CD1c-positive myeloid dendritic cell (primary cell): ENCODE results near the gene DCLK1.
"Not testable (repeated sequence)": the region's sequence is repeated elsewhere in the genome, so short reads cannot be mapped to it uniquely, and the experiment has no call there.

ENCODE experiments used
- DNase-seq: peaks from one replicate; pipeline ENCODE4 v3.0.0-alpha.2; 2016; ENCODE audit errors: extremely low spot score

The DCLK1 gene

DNA sequence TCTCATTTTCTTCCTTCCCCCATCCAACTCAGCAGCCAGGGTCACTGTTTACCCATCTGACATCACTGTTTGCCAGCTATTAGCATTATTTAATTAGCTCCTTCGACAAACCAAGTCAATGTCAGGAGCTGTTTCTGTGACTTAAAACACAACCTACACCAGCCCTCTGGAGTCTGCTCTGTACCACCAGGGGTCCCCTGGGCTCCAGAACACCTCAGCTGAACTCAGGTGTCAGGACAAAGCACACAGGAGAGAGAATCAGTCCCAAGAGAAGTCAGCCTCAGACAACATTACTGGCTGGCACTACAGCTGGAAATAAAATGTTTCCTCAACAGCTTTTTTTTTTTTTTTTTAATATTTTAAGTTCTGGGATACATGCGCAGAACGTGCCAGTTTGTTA, 45.1 kb downstream of the DCLK1 start:
- no peak for DNase-seq

GRCh38 chr13:36084131-36084530, 47.1 kb downstream of the DCLK1 start:
- DNase-seq = no peak

DNA sequence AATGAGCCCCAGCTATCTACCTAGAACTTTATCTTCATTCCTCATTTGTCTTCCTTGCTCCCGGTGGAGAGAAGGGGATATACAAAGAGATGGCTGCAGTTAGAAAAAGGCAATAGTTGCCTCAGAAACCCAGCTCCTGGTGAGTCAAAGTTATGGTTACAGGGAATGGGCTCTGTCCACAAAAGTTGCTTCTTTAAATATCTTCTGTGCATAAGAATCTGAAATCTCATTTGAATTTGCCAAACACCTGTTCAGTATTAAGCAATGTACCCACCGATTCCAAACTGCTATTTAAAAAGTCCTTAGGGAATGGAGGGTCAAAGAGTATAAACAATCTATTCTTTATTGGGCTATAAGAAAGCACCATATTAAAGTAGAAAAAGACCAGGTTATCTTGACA, 48.4 kb downstream of the DCLK1 start:
- DNase-seq = no peak

- no peak for DNase-seq
These were observed 48.8 kb downstream of the DCLK1 start for GRCh38 chr13:36082396-36082795.

DNA sequence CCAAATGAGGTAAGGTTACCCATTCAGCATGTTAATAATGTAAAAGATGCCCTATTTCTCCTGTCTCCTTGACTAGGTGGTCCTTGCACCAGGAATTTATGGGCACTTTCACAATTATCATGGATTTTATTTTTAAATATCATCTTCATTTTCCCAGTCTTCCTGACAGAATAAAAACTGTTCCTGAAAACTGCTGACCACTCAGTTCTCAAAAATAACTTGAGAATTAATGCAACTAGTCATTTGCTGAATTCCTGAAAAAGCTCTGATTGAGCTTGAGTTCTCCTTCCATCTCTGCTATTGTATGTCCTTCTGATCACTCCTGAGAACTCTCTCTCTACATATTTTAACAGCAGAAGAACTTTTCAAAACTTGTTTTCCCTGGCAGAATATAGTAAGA, 55.0 kb downstream of the DCLK1 start:
- no peak for DNase-seq

GRCh38 chr13:36074659-36075058, 56.5 kb downstream of the DCLK1 start:
- DNase-seq = no peak

DNA sequence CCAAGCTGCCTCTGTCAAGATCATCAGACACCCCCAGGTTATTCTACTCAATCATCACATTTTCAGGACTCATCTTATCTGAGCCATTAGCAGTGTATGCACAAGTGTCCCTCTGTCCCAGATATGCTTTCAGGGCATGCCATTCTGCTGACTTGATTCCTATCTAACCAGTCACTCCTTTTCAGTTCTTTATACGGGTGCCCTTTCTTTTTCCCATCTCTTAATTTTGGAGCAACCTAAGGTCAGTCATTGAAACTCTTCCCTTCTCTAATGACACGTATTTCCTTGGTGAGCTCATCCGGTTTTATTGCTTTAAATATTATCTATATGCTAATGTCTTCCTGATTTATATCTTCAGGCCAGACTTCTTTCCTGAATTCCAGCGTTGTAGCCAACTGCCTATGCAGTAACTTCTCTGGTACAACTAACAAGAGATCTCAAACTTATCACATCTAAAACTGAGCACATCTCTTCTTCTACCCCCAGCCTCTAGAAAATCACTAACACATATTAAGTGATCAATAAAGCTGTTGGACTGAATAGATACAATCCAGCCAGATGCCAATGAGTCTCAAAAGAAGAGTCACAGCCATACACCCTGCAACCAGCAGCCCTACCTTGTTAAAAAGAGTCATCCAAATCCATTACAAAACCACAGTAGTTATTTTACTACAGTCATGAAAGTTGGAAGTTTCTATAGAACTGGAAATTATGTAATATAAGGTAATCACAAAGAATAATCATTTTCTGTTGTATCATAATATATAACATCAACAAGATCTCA, 58.8 kb downstream of the DCLK1 start:
- no peak for DNase-seq

GRCh38 chr13:36070504-36071192, 60.5 kb downstream of the DCLK1 start:
- not testable (repeated sequence) for DNase-seq

DNA sequence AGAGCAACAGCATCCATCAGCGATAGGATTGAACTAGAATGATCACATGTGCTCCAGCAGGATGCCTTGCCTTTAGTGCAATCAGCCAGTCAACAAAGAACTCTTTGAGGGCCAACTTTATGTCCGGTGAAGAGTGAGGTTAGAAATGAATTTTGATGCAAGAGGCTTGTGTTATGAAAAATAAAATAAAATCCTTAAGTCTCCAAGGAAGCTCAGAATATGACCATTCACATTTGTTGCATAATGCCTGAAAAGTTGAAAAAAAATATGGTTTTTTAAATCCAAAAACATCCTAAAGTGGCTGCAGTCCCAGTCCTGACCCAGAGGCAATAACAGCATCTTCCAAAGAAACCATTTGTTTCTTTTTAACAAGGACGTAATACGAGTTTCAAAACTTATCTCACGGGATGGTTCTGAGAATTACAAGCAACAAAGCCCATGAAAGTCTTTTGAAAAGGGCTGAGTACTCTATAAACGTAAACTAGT, 61.3 kb downstream of the DCLK1 start:
- DNase-seq = no peak

DNA sequence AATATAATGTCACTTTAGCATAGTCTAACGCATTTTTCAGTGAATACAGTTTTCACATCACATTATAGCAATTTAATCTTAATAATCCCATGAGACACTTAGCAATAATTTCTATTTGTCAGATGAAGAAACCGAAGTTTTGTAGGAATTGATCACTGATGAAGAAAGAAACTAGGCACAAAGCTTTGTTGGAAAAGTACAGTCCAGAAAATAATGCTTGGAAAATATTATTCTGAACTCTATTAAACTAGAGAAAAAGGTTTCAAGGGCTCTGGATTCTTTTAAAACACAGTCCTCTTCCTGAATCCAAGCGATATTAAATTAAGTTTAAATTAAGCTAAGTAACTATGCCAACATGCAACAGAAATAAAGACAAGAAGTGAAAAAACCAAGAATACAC, 62.2 kb downstream of the DCLK1 start:
- DNase-seq = no peak

DNA sequence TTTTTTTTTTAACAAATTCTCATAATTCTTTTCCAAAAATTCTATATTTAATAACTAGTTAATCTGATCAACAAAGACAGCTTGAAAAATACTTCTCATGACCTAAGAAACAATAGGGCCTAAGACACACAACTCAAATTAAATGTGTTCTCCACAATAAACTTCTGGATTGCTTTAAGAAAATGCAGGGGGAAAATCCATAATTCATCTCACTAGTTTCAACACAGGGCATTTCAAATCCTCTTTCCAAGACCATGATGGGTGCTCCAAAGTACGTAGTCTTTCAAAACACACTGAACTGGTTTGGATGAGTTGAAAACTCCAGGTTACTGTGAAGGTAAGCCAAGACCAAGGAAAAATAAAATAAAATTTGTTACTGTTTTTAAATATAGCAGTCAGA, 62.6 kb downstream of the DCLK1 start:
- no peak for DNase-seq

DNA sequence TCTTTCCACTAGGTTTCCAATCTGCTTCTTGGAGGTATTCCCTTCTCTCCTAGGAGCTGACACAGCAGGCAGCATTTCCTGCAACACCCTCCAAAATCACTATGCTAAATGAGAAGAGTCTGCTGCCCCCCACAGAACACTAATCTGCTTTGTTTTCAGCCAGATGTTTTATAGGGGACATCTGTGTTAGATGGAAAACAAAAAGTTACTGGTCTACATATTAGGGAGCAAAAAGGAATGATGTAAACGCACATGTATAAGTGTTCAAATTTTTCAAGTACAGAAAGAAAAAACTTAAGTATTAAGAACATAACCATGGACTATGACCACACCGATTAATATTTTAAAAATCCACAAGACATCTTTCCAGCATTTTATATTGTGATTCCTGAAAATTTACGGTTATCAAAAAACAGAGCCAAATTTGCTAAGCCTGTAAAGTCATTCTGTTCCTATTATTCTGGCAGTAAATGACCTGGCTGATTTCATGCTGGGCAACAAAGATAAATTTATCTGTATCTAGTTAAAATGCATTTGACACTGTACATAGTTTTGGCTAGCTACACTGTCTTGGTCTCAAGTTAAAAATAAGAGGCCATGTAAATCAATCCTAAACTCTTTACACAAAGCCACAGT, 63.3 kb downstream of the DCLK1 start:
- no peak for DNase-seq

DNA sequence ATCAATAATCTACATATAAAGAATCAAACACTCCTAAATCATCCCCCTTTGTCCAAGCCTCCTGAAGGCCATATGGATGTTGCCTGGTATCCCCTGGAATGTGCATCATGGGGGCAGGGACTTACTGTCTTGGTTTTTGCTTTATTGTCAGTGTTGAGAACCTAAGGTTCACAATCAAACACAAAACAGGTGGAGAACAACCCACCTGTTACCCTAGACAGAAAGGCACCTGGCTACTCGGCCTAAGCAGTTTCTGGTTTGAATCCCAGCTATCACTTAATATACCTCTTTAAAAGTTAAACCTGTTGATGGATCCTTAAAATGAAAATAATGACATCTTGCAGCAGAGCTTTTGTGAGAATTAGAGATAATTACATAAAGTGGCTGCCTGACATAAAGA, 68.9 kb downstream of the DCLK1 start:
- no peak for DNase-seq

GRCh38 chr13:36061621-36062020, 69.6 kb downstream of the DCLK1 start:
- DNase-seq = no peak

DNA sequence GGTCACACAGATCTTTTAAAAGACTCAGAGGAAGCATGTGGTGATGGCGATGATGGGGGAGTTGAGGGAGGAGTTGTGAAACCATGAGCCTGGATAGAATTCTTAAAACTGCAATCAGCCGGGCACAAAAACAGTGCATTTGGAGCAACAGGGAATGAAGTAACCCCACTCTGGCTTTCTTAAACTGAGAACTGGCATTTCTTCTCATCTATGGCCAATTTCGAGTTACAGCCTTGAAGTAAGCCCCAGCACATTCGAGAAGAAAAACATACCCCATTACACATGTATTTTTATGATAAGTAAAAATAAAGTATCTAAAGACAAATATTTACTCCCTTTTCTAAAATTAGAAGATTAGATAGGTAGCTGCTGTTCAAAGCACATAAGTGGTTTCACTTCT, 70.1 kb downstream of the DCLK1 start:
- no peak for DNase-seq

- no peak for DNase-seq
These were observed 71.9 kb downstream of the DCLK1 start for GRCh38 chr13:36059321-36059720.

- no peak for DNase-seq
These were observed 73.1 kb downstream of the DCLK1 start for GRCh38 chr13:36058116-36058515.

DNA sequence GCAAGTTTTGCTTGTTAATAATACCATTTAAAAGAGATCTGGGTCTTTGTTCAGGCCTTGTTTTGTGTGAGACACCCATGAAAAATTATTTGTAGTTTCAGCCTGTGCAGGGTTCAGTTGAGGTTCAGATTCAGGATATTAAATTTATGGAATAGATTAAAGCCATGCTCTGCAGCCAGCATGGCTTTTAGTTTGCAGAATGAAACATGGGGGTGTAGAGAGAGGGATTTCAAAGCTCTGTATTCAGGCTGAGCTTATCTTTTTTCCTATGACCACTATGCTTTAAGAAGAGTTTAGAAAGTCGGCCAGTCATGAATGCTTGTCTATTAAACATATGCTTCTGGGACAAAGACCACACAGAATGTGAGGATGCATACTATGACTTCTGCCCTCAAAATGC, 73.6 kb downstream of the DCLK1 start:
- DNase-seq = no peak

- no peak for DNase-seq
These were observed 74.1 kb downstream of the DCLK1 start for GRCh38 chr13:36057041-36057440.

GRCh38 chr13:36055366-36055765, 75.8 kb downstream of the DCLK1 start:
- no peak for DNase-seq

GRCh38 chr13:36054041-36054440, 77.1 kb downstream of the DCLK1 start:
- no peak for DNase-seq

- no peak for DNase-seq
These were observed 80.1 kb downstream of the DCLK1 start for GRCh38 chr13:36051082-36051481.

GRCh38 chr13:36046672-36047071, 84.5 kb downstream of the DCLK1 start:
- DNase-seq = no peak
